Forelimb muscle (tissue), 1 donor: ENCODE data around the gene FARS2. TPM values are rescaled to one million over a fixed set of nuclear protein-coding genes. Genes with fewer than 3 reads are reported as not detected.

Experiments
- DNase-seq: peaks from one replicate; pipeline ENCODE4 v3.0.0-alpha.2; 2013; ENCODE audit warnings: low read depth
- polyA plus RNA-seq: library from polyadenylated mRNA; unstranded; fragments of 120-200 nt; gene quantifications from one replicate; pipeline ENCODE4 v1.2.1, GENCODE V29; 2013; ENCODE audit not compliant: insufficient read length

FARS2 gene
- polyA plus RNA-seq, 1 donor, result 10.3 TPM

DNA sequence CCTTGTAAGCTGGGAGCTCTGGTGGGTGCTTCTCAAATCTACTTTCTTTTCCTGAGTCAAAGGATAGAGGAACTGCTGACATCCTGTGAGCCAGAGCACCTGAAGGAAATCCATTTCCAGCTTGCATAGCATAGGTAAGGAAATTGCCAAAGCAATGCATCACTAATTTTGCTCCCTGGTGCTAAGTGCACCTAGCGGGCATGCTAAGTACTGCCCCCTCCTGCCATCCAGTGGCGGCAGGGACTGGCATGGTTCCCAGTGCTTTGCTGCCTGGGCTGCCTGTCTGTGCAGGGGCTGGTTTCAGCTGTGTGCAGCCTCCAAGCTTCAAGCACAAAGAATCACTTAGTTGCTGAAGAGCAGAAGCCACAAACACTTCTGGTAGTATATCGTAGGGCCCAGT lies 63.9 kb downstream of the FARS2 start:
- DNase-seq, result no peak

- no peak for DNase-seq
These were observed 64.8 kb downstream of the FARS2 start for GRCh38 chr6:5326022-5326641.

GRCh38 chr6:5328800-5329199 lies 67.5 kb downstream of the FARS2 start:
- no peak for DNase-seq

DNA sequence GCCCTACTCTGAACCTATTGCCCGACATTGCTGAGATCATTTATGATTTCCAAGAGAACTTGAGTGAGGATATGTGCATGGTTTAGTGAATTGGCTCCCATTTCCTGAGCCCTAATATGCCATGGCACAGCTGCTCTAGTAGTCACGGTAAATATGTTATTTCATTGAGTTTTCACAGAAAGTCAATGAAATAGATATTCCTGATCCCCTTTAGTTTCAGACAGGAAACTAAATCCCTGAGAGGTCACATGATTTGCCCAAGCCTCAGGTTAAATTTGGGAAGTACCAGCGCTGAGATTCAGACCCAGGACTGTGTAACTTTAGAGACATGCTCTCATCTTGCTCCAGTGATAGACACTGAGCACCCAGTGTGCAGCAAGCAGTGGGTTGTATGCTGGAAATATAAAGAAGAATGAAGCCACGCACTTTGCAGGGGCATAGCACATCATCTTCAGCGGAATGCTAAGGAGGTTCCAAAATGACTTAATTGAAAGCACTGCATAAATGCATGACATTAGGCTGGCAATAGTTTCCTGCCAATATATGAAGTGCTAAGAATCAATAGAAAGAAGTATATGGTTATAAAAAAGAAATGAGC lies 70.6 kb downstream of the FARS2 start:
- no peak for DNase-seq

- no peak for DNase-seq
These were observed 72.3 kb downstream of the FARS2 start for GRCh38 chr6:5333658-5334057.

DNA sequence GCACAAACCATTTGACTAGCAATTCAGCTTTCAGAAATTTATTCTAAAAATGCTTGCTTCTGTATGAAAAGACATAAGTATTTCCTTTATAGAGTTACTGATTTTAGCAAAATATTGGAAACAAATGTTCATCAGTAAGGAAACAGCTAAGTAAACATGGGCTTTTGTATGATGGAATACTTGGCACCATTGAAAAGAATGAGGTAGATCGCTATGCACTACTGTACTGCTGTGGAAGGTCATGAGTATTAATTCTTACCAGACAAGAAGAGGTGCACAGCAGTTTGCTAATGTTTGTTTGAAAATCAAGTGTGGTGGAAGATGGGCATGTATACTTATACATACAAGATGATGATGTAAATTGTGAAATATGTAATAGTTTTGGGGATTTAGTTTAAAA lies 73.0 kb downstream of the FARS2 start:
- no peak for DNase-seq

GRCh38 chr6:5335020-5335419 lies 73.7 kb downstream of the FARS2 start:
- no peak for DNase-seq

DNA sequence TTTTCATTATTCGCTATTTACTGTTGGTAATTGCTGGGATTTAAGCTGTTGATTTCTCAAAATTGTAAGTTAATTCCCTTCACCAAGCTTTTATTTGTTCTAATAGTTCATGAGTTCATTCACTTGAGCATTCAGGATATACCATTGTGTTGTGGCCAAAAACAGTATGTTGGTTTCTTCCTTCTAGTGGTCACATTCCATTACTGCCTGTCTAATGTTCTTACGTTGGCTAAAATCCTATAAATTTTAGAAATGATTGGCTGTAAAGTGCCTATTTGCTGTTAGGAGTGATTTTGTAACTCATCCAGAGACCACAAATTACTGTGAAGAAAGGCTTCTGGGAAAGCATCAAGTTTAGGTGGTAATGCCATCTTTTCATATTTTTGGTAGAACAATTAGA lies 76.3 kb downstream of the FARS2 start:
- DNase-seq, result no peak

DNA sequence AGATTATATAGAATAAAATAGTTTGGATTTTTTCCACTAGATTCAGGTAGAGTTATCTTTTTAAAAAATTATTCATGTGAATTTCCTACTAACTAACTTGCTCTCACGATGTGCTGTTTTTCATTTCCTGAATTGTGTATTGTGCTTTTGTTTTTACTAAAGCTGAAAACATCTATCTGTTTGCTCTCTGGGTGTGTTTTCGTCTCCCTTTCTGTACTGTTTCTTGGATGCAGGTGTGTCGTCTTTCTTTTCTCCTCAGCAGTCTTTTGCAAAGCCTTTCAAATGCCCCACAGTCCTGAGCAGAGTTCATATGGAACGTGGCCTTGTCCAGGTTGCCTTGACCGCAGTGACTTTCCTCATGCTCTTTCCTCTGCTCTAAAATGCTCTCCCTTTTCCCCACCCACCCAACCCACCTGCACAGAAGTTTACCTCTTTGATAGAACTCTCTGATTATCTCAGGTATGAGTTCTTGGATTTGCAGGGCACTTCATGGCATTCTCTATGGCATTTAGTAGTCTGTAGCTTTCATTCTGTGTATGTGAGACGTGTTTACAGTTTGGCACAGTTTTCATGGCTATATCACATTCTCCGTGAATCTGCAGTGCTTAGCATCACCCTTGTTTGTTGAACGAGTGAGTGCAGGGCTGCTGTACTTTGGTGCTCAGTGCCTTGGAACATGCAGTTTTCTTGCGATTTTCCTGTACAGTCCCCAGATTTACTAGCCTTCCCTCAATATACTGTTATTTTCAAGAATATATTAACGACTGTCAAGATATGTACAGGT lies 77.1 kb downstream of the FARS2 start:
- DNase-seq, result no peak

- DNase-seq, result no peak
These were observed 78.5 kb downstream of the FARS2 start for GRCh38 chr6:5339786-5340185.

GRCh38 chr6:5341845-5342244 lies 80.5 kb downstream of the FARS2 start:
- DNase-seq, result no peak

- DNase-seq, result no peak
These were observed 82.7 kb downstream of the FARS2 start for GRCh38 chr6:5343998-5344397.

DNA sequence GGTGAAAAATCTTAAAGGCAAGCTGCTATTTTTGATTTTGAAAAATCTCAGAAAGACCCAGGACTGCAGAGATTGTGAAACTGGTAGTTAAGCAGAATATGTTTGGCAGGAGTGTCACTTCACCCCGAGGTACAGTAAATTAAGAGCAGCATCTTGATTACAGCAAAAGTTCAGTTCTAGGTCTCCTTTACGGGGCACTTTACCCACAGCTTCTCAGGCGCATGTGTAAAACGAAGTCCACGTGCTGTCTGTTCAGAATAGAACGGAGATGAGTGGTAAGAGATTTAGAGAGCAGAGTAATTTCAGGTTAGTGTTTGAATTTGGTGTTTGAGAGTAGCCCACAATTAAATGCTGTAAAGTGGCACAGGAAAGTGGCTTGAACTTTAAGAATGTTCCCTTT lies 84.0 kb downstream of the FARS2 start:
- DNase-seq, result no peak

GRCh38 chr6:5351552-5352210 lies 90.4 kb downstream of the FARS2 start:
- DNase-seq, result no peak

GRCh38 chr6:5353971-5354370 lies 92.7 kb downstream of the FARS2 start:
- DNase-seq, result no peak

- DNase-seq, result no peak
These were observed 96.2 kb downstream of the FARS2 start for GRCh38 chr6:5357486-5357885.

GRCh38 chr6:5359417-5359816 lies 98.1 kb downstream of the FARS2 start:
- DNase-seq, result no peak

- DNase-seq, result peak; percentile 35
These were observed 100.1 kb downstream of the FARS2 start for GRCh38 chr6:5361396-5361795.

- DNase-seq, result no peak
These were observed 104.3 kb downstream of the FARS2 start for GRCh38 chr6:5365436-5366195.

- no peak for DNase-seq
These were observed 105.6 kb downstream of the FARS2 start for GRCh38 chr6:5366941-5367340.

GRCh38 chr6:5367510-5367909 lies 106.2 kb downstream of the FARS2 start:
- no peak for DNase-seq

DNA sequence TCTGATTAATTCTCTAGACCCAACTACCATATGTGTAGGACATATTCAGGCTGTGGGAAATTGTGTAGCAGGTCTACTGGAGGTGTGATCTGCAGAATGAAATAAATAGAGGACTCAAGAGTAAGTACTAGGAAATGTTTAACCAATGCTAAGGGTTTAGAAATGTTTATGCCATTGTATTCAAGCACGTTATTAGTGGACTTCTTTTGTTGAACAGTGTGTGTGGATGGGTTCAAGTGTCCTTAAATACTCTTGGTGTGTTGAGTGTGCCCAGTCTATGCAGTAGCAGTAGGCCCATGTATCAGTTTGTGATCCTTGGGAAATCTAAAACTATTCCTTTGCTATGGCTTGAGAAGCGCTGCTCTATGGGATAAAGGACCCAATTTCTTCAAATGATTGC lies 112.1 kb downstream of the FARS2 start:
- no peak for DNase-seq
